GM18507 (cell line): ENCODE measurements around the gene LCN15.
"Not testable (repeated sequence)": the region's sequence is repeated elsewhere in the genome, so short reads cannot be mapped to it uniquely, and the experiment has no call there.

Experiments used
- DNase-seq: peaks from one replicate; pipeline ENCODE4 v3.0.0; 2011; ENCODE audit warnings: low read depth; ENCODE audit not compliant: insufficient read length; ENCODE audit errors: extremely low spot score
- FAIRE-seq: peaks from 2 replicates; lab custom pipeline; 2011; peaks lifted over from hg19 to GRCh38; lab: Jason Lieb, UNC

The LCN15 gene

DNA sequence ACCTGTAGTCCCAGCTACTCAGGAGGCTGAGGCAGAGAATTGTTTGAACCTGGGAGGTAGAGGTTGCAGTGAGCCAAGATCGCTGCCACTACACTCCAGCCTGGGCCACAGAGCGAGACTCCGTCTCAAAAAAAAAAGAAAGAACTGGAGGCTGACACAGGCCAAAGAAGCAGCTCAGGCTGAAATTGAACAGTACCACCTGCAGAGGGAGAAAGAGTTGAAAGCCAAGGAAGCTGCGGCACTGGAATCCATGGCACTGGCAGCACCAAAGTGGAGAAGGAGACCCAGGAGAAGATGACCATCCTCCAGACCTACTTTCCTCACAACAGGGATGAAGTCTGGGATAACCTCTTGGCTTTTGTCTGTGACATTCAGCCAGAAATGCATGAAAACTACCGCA is 15.5 kb upstream of the LCN15 start:
- no peak for DNase-seq

DNA sequence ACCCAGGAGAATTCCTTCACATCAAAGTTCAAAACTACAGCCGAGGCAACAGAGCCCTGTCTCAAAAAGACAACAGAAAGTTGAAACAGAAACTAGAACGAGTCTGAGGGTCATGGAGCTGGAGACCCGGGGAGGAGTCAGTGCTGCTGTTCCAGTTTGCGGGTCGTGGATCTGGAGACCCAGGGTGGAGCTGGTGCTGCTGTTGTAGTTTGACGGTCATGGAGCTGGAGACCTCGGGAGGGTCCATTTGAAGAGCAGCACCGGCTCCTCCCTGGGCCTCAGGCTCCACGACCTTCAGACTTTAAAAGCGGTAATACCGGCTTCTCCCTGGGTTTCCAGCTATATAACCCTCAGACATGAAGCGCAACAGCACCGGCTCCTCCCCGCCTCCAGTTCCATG is 13.0 kb upstream of the LCN15 start:
- no peak for DNase-seq
- FAIRE-seq: no peak

More for the DNA sequence above, 15.5 kb upstream of the LCN15 start:
- no peak for FAIRE-seq

DNA sequence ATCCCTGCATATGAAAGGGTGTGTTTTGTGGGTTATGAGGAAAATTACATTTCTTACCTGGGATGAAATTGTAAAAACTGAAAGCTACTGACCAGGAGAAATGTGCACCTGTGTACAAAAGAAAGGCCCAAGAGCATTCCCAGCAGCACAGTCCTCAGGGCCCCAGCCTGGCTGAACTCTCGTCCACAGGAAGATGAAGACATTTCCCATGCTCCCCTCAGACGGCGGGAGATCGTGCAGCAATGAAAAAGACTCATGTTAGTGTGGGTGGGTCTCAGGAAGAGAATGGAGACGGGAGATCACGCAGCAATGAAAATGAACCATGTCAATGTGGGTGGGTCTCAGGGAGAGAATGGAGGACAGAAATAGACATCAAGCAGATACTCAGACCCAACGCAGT is 12.6 kb upstream of the LCN15 start:
- DNase-seq (no peak), FAIRE-seq (no peak)

DNA sequence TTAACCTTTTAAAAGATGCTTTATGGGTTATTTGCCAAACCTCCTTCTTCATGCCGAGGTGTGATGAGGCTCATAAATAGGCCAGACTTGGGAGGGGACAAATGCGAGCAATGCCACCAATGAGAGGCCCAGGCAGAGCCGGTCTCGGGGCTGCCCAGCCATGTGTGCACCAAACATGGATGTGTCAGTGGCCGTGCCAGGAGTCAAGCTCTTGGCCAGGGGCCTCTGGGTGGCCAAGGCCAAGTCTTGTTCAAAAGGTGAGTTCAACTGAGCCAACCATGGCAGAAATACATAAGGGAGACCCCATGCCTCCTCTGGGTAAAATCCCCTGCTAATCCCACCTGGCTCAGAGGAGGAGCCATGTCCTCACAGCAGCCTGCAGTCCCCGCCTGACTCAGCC is 10.9 kb upstream of the LCN15 start:
- FAIRE-seq (no peak), DNase-seq (no peak)

DNA sequence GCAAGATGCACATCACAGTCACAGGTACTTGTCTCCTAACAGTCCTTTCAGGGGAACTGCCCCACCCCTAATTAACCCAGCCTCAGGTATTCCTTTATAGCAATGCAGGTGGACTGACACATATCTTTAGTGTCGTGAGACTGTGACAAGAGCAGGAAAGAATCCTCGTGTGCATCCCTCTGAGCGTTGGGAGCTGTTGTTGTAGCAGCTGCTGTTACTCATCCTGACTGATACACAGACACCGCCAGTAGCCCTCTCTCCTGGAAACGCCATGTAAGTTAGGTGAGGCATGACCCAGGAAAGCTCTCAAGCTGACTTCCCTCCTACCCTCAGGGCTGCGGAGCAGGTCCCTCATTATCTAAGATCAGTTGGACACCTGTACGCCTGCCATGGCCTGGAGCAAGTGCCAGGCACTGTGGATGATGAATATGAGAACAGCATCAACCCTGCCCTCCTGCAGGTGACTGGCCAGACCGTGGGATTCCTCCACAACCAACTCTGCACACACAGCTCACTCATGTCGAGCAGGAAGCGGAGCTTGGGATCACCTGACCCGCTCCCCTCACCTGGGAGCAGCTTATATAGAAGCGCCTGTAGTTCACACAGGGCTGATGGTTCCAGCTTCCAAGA is 10.2 kb upstream of the LCN15 start:
- DNase-seq (no peak), FAIRE-seq (no peak)

DNA sequence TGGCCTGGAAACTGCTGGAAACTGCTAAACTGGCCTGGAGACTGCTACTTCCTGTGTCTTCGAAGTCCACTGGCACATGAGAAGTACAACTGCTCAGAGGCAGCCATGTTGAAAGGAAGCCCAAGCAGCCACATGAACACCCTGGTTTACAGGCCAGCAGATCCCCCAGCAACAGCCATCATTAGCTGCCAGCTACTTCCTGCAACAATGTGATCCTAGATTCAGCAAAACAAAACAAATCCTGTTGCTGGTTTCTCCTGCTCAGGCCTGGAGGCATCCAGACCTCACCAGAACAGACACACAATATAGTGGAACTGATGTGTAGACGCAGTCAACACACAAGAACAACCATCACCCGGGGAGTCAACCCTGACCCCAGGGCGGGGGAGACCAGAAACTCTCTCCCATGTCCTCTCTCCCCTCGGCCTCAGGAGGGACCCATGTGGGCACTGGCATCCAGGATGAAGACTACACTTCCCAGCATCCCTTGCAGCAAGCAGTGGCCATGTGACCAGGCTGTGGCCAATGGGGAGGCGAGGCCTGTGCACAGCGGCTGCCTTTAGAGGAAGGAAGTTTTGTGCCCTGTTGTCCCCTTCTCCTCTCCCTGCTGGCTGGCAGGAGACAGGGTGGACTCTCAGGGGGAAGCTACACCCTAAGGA is 9.2 kb upstream of the LCN15 start:
- FAIRE-seq (peak; percentile 24), DNase-seq (no peak)

DNA sequence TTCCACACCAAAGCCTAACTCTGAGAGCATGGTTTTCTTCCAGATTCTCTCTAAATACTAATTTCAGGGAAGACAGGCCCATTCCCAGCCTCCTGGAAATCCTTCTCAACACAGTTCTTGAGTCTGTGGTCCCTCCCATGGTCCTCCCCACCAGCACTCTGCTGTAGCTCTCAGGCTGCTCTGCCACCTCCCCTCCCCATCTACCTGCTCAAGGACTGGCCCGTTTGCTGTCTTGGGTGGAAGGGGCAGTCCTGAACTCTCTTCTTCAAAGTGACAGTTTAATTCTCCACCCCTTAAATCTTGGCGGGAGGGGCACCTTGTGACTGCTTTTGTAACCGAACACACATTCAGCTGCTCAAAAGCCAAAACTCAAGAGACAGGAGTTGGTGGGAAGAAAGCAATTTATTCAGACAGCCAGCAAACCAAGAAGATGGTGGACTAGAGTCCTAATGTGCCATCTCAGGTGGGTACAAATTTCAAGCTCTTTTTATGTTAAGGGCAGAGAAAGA is 7.6 kb upstream of the LCN15 start:
- FAIRE-seq: no peak
- no peak for DNase-seq

DNA sequence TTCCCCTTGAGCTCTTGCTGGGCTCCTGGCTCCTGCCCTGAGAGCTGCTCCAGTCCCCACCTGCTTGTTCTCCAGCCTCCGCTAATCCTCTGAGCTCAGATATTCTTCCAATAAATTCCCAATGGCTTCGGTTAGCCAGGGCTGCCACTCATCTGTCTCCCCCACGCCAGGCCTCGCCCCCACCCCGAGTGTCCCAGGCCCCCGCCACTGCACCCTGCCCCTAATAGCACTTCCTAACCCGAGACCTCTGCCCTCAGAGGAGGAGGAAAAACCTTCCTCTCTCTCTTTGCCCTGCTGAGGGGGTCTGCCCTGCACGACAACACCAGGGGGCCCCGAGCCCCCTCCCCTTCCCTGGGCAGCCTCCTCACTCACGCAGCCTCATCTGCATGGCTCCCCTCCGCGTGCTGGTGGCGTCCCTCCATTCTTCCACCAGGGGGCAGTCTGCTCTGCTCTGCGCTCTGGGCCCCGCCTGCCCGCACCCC is 5.4 kb upstream of the LCN15 start:
- no peak for FAIRE-seq
- no peak for DNase-seq

DNA sequence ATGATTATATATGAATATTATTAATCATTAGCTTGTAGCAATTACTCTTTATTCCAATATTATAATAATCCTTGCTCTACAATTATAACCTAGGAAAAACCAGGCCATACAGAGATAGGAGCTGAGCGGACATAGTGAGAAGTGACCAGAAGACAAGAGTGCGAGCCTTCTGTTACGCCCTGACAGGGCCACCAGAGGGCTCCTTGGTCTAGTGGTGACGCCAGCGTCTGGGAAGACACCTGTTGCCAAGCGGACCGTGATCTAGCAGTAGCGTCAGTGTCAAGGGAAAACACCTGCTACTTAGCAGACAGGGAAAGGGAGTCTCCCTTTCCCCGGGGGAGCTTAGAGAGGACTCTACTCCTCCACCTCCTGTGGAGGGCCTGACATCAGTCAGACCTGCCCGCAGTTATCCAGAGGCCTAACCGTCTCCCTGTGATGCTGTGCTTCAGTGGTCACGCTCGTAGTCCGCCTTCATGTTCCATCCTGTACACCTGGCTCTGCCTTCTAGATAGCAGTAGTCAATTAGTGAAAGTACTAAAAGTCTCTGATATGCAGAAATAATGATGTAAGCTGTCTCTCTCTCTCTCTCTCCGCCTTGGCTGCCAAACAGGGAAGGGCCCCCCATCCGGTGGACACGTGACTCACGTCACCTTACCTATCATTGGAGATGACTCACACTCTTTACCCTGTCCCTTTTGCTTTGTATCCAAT is 2.2 kb upstream of the LCN15 start:
- not testable (repeated sequence) for DNase-seq
- FAIRE-seq: peak; percentile 83

DNA sequence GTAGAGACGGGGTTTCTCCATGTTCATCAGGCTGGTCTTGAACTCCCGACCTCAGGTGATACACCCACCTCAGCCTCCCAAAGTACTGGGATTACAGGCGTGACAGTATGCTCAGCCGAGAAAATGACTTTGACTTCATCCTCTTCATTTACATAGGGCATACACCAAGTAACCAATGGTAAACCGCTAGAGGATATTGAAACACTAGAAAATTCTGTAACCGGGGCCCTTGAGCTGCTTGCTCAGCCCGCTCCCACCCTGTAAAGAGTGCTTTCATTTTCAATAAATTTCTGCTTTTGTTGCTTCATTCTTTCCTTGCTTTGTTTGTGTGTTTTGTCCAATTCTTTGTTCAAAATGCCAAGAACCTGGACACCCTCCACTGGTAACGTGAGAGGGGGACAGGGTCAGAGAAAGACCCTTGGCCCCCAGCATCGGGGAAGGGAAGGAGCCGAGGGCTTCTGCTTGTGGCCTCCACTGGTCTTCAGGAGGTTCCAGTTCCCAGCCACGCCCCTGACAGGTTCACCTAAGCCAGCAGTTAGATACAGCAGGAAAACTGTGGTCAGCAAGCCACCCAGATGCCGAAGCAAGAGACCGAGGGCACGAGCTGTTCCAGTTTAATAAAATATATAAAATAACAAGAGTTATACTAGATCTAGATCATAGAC is 1.6 kb upstream of the LCN15 start:
- FAIRE-seq: peak; percentile 81
- DNase-seq: not testable (repeated sequence)

DNA sequence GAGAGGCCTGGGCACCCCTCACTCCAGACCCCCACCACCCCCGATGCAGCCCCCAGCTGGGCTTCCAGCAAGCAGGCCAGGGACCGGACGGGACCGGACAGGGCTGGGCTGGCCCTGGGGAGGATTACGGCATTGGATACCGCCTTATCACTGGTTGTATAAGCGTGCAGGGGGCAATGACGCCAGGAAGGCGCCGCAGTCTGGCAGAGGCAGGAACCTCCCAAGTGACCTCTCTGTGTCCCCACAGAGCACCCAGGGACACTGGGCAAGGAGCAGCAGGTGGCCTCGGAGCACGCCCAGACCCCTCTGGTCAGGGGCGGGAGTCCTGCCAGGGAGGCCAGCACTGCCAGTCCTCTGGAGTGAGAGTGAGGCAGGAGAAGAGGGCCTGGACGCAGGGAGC is 723 bp upstream of the LCN15 start:
- FAIRE-seq (no peak), DNase-seq (no peak)

DNA sequence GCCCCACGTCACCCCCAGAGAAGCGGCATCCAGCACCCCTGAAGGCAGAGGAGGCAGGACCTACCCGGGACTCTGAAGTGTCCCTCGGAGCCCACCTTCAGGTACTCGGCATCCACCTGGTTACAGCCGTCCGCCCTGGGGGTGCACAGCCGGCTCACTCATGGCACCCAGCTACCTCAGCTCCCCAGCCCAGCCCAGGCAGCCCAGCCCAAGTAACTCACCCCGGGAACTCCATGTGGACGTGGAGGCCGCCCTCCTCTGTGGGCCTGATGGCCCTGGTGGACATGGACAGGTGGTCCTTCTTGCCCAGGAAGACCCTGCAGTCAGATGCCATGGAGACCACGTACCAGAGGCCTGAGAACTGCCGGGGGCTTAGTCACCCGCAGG is 676 bp downstream of the LCN15 start:
- no peak for FAIRE-seq
- no peak for DNase-seq

DNA sequence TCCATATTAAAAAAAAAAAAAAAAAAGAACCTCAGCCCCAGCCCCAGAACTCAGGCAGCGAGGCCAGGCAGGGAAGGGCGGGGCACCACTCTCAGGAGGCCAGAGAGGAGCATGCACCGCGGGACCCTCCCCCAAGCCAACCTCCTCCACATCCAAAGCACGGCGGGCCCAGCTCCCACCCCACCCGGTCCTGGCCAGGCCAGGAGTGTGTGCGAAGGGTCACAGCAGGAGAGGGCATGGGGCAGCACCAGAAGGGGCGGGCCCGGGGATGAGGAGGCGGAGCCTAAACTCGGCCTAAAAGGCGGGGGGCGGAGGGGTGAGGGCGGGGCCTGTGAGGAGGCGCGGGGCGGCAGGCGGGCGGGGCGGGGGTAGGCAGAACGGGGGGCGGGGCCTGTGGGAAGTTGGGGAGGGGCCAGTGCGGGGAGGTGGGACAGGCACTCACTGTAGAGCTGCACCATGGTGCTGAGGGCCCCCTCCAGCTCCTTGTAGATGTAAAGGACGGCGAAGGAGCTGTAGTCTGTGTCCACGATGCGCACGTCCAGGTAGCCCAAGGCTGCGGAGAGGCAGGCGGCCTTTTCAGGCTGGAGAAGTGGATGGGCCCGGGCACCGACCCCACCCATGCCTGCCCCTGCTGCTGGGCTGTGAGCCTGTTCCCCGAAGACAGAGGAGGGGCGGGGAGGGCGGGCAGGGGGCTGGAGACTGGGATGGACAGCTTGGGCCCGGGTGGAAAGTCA is 1.2 kb downstream of the LCN15 start:
- FAIRE-seq: no peak
- no peak for DNase-seq

DNA sequence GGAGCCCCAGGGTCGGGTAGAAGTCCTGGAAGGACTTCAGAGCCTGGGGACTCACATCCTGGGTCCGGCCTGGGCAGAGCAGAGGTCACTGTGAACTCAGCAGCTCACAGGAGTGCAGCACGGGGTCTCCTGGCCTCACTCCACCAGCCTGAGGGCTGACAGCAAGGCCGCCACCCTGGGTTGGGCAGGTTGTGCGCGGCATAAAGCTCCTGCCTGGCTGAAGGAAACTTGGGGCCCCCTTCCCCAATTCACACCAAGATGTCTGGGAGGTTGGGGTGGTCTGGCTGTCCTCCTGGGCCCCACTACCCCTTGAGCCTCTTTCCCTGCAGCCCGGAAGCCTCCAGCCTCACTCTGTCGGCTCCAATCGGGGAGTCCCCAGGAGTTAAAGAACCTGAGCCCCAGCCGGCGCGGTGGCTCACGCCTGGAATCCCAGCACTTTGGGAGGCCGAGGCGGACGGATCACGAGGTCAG is 2.1 kb downstream of the LCN15 start:
- no peak for FAIRE-seq
- DNase-seq: no peak

DNA sequence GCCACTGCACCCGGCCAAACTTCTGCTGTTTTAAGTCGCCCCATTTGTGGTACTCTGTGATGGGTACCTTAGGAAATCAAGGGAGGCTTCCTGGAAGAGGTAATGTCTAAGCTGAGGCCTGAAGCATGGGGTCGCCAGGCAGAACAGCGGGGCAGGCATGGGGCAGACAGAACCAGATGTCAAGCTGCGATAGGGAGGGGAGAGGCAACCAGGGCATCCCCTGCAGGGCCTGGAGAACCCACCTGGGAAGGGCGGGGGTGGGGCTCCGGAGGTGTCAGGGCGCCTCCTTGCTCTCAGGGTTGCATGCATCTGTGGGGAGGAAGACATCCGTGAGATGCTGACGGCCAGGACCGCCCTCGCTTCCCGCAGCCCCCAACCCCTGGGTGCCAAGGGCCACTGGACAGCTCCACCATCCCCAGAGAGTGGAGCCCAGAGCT is 2.8 kb downstream of the LCN15 start:
- DNase-seq (no peak), FAIRE-seq (no peak)

DNA sequence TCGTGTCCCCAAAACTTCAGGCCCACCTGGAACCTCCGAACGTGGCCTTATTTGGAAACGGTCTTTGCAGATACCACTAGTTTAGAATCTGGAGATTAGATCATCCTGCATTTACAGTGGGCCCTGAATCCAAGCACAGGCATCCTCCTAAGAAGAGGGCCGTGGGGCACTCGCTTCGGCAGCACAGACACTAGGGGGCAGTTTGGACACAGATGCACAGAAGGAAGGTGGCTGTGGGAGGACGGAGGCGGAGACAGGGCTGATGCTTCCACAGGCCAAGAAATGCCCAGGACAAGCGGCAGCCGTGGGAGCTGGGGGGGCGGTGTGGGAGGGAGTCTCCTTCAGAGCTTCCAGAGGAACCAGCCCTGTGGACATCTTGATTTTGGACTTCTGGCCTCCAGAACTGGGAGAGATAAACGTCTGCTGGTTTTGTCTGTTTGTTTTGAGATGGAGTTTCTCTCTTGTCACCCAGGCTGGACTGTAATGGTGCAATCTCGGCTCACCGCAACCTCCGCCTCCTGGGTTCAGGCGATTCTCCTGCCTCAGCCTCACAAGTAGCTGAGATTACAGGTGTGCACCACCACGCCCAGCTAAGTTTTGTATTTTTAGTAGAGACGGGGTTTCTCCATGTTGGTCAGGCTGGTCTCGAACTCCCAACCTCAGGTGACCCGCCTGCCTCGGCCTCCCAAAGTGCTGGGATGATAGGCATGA is 3.3 kb downstream of the LCN15 start:
- FAIRE-seq: peak; percentile 82
- not testable (repeated sequence) for DNase-seq

DNA sequence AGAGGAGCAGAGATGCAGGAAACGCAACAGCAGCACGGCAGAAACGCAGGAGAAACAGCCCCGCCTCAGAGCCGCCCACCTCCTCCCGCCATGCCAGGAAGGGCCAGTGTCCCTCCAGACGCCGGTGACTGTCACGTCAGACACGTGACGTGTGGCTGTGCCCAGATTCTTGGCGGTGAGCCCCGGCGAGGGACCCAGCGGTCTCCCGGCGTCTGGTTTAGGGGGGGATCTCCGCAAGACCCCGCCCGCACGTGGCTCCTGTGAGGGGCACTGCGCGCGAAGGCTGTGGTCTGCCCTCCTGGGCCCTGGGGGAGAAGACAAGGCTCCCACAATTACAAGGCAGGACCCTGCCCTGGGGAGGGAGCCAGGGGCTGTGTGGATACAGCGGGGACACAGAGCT is 3.9 kb downstream of the LCN15 start:
- DNase-seq: no peak
- FAIRE-seq: no peak

DNA sequence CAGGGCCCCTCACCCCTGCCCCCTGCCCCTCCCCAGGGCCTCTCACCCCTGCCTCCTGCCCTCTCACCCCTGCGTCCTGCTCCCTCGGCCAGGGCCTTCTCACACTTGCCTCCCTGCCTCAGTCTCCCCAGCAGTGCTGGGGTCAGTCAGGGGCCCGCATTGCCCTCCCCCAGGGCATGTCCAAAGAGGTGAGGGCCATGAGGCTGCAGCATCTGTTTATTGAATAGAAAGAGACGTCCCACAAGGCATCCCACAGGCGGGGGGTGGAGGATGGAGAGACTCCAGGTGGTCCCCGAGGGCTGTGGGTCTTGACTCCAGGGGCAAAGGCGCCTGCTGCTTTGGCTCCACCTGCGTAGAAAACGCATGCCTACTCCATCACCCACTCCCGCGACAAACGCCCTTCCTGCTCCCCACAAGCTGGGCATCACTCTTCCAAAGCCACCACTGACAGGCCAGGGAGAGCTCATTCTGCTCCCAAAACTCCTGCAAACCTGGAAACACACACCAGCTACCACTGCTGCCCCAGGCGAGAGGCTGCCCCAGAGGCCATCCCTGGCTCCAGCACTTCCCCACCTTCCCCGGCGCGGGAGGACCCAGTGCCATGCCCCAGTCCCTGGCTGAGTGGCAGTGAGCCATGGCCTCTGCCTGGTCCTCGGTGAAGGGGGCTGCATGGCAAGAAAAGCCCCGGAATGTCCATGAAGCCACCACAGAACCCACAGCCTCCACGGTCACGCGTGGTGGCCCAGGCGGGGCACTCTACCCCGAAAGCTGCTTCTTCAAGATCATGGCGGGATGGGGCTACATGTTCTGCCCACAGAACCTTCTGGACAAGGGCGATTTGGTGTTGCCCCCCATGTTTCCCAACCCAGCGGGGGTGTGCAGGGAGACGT is 4.6 kb downstream of the LCN15 start:
- DNase-seq (no peak), FAIRE-seq (no peak)
